ENCODE results near the gene RANBP3.

RANBP3 gene

GRCh38 chr19:5873617-5874199 lies 104.2 kb downstream of the RANBP3 start:
- 0 out of 2 replicates have a peak, but pooled peaks cover 6% of the 10 kb centered on the region for H3K27me3 ChIP-seq (ENCODE audit: insufficient read depth, low read length)
- H3K4me2 ChIP-seq (ENCODE audit: low read length) = no peak overlapping the region
- H4K20me1 ChIP-seq (ENCODE audit: insufficient read depth, low read length) = no peaks in the 10 kb centered on the region
- H3K36me3 ChIP-seq (ENCODE audit: insufficient read depth, low read length) = no peaks in the 10 kb centered on the region
- no peak overlapping the region for H3K4me3 ChIP-seq (ENCODE audit: low read depth, low read length, poor library complexity, severe bottlenecking)
- TF ChIP-seq EZH2 (IDR thresholded peaks at IDR 0.05; ENCODE audit: borderline replicate concordance, low read length) (no peak), CTCF (IDR thresholded peaks at IDR 0.05; ENCODE audit: low read length) (no peak)
- H3F3A ChIP-seq (ENCODE audit: insufficient read depth, low read length) = no peaks in the 10 kb centered on the region
- H3K27ac ChIP-seq (ENCODE audit: low read depth, low read length, poor library complexity, severe bottlenecking) = no peak overlapping the region
- H3K9me2 ChIP-seq (ENCODE audit: low read depth, low read length) = no peaks in the 10 kb centered on the region
- H2AFZ ChIP-seq (ENCODE audit: low read length) = no peak overlapping the region
- no peaks in the 10 kb centered on the region for H3K79me2 ChIP-seq (ENCODE audit: insufficient read depth, low read length)
- no peak overlapping the region for H3K9ac ChIP-seq (ENCODE audit: low read length)
- H3K4me1 ChIP-seq (ENCODE audit: insufficient read depth, low read length, severe bottlenecking) = no peaks in the 10 kb centered on the region
- H3K9me3 ChIP-seq (ENCODE audit: low read length) = no peaks in the 10 kb centered on the region

GRCh38 chr19:5870986-5871394 lies 107.0 kb downstream of the RANBP3 start:
- no peaks in the 10 kb centered on the region for H3K9me2 ChIP-seq (ENCODE audit: low read depth, low read length)
- no peaks in the 10 kb centered on the region for H3K79me2 ChIP-seq (ENCODE audit: insufficient read depth, low read length)
- no peaks in the 10 kb centered on the region for H4K20me1 ChIP-seq (ENCODE audit: insufficient read depth, low read length)
- H2AFZ ChIP-seq (ENCODE audit: low read length) = no peak overlapping the region
- no peaks in the 10 kb centered on the region for H3F3A ChIP-seq (ENCODE audit: insufficient read depth, low read length)
- H3K27me3 ChIP-seq (ENCODE audit: insufficient read depth, low read length) = 0 out of 2 replicates have a peak, but pooled peaks cover 7% of the 10 kb centered on the region
- no peak overlapping the region for H3K4me3 ChIP-seq (ENCODE audit: low read depth, low read length, poor library complexity, severe bottlenecking)
- TF ChIP-seq EZH2 (IDR thresholded peaks at IDR 0.05; ENCODE audit: borderline replicate concordance, low read length) = no peak
- no peak for TF ChIP-seq CTCF (IDR thresholded peaks at IDR 0.05; ENCODE audit: low read length)
- H3K27ac ChIP-seq (ENCODE audit: low read depth, low read length, poor library complexity, severe bottlenecking) = no peak overlapping the region
- no peaks in the 10 kb centered on the region for H3K36me3 ChIP-seq (ENCODE audit: insufficient read depth, low read length)
- no peaks in the 10 kb centered on the region for H3K4me1 ChIP-seq (ENCODE audit: insufficient read depth, low read length, severe bottlenecking)
- H3K4me2 ChIP-seq (ENCODE audit: low read length) = no peak overlapping the region
- no peaks in the 10 kb centered on the region for H3K9me3 ChIP-seq (ENCODE audit: low read length)
- H3K9ac ChIP-seq (ENCODE audit: low read length) = no peak overlapping the region

- no peaks in the 10 kb centered on the region for H3K9me3 ChIP-seq (ENCODE audit: low read length)
- H3K9me2 ChIP-seq (ENCODE audit: low read depth, low read length) = no peaks in the 10 kb centered on the region
- 0 out of 2 replicates have a peak, but pooled peaks cover 4% of the 10 kb centered on the region for H3K27me3 ChIP-seq (ENCODE audit: insufficient read depth, low read length)
- no peak overlapping the region for H3K4me3 ChIP-seq (ENCODE audit: low read depth, low read length, poor library complexity, severe bottlenecking)
- no peaks in the 10 kb centered on the region for H3K36me3 ChIP-seq (ENCODE audit: insufficient read depth, low read length)
- H2AFZ ChIP-seq (ENCODE audit: low read length) = no peak overlapping the region
- H3K9ac ChIP-seq (ENCODE audit: low read length) = no peak overlapping the region
- no peaks in the 10 kb centered on the region for H3K79me2 ChIP-seq (ENCODE audit: insufficient read depth, low read length)
- no peak overlapping the region for H3K4me2 ChIP-seq (ENCODE audit: low read length)
- no peaks in the 10 kb centered on the region for H3F3A ChIP-seq (ENCODE audit: insufficient read depth, low read length)
- H3K27ac ChIP-seq (ENCODE audit: low read depth, low read length, poor library complexity, severe bottlenecking) = no peak overlapping the region
- no peaks in the 10 kb centered on the region for H4K20me1 ChIP-seq (ENCODE audit: insufficient read depth, low read length)
- TF ChIP-seq CTCF (IDR thresholded peaks at IDR 0.05; ENCODE audit: low read length) (no peak), EZH2 (IDR thresholded peaks at IDR 0.05; ENCODE audit: borderline replicate concordance, low read length) (no peak)
- H3K4me1 ChIP-seq (ENCODE audit: insufficient read depth, low read length, severe bottlenecking) = no peaks in the 10 kb centered on the region
These were observed 110.5 kb downstream of the RANBP3 start for GRCh38 chr19:5867201-5868136.
